Common myeloid progenitor, CD34-positive (primary cell): ENCODE measurements around the gene P3H2.

Source experiments
- CTCF ChIA-PET: fragments of 350-600 bp; sonication (Branson Sonifier 250); formaldehyde crosslinking; loops from one replicate; lab custom pipeline; 2021; ENCODE audit warnings: antibody characterized with exemption; lab: Charles Lee
- POLR2A ChIA-PET: fragments of 350-600 bp; sonication (Branson Sonifier 250); formaldehyde crosslinking; loops from one replicate; lab custom pipeline; 2021; ENCODE audit warnings: antibody characterized with exemption; lab: Charles Lee
- DNase-seq, 3 donors: peaks; one replicate each; pipeline versions ENCODE4 v3.0.0 to v3.0.0-alpha.2; 2013
- H3K27ac ChIP-seq, 2 experiments: 1 replicate in 1 of 2; 2 replicates in 1 of 2; pipeline ENCODE4 v1.7.0; 2013; ENCODE audit warnings: inconsistent platforms in 2 of 2, low read length in 2 of 2, mild to moderate bottlenecking in 2 of 2, low read depth in 1 of 2, moderate library complexity in 1 of 2; ENCODE audit not compliant: severe bottlenecking in 2 of 2, insufficient read depth in 1 of 2, poor library complexity in 1 of 2
- H3K27me3 ChIP-seq, 5 experiments: replicated peaks in 2 of 5; 1 replicate in 3 of 5; 2 replicates in 2 of 5; pipeline versions ENCODE4 v1.6.1 to v1.7.0; 2013; ENCODE audit warnings: low read length in 4 of 5, mild to moderate bottlenecking in 2 of 5, moderate library complexity in 2 of 5, inconsistent platforms in 1 of 5; ENCODE audit not compliant: insufficient read depth in 5 of 5, control insufficient read depth in 4 of 5
- H3K36me3 ChIP-seq, 4 experiments: 1 replicate in 2 of 4; 2 replicates in 2 of 4; pipeline versions ENCODE4 v1.6.1 to v1.7.0; 2013; ENCODE audit warnings: low read length in 3 of 4, control low read depth in 1 of 4, mild to moderate bottlenecking in 1 of 4; ENCODE audit not compliant: control insufficient read depth in 4 of 4, insufficient read depth in 4 of 4
- H3K4me1 ChIP-seq, 4 experiments: 1 replicate in 3 of 4; 2 replicates in 1 of 4; pipeline versions ENCODE4 v1.6.1 to v1.7.1; 2013; ENCODE audit warnings: low read length in 3 of 4, mild to moderate bottlenecking in 3 of 4, control low read depth in 1 of 4, inconsistent platforms in 1 of 4, moderate library complexity in 1 of 4; ENCODE audit not compliant: control insufficient read depth in 4 of 4, insufficient read depth in 4 of 4; ENCODE audit errors: control extremely low read depth in 1 of 4
- H3K4me3 ChIP-seq, 7 experiments: 1 replicate in 4 of 7; 2 replicates in 3 of 7; pipeline versions ENCODE4 v1.5.1 to v1.7.0; 2013; ENCODE audit warnings: mild to moderate bottlenecking in 7 of 7, low read length in 6 of 7, moderate library complexity in 6 of 7, inconsistent platforms in 2 of 7, low read depth in 2 of 7, control low read depth in 1 of 7; ENCODE audit not compliant: insufficient read depth in 4 of 7, control insufficient read depth in 1 of 7; ENCODE audit errors: extremely low read depth in 1 of 7
- H3K9me3 ChIP-seq, 5 experiments: 1 replicate in 4 of 5; 2 replicates in 1 of 5; pipeline versions ENCODE4 v1.6.1 to v1.7.1; 2013; ENCODE audit warnings: low read length in 4 of 5, mild to moderate bottlenecking in 2 of 5, inconsistent platforms in 1 of 5, low read depth in 1 of 5, moderate library complexity in 1 of 5; ENCODE audit not compliant: control insufficient read depth in 4 of 5, insufficient read depth in 2 of 5; ENCODE audit errors: control extremely low read depth in 1 of 5
- WGBS: methylation state at CpG from one replicate; pipeline ENCODE4 v1.1.5; 2013; ENCODE audit not compliant: insufficient coverage; 5-methylcytosine and 5-hydroxymethylcytosine counted together

Gene P3H2

GRCh38 chr3:189949580-189949979, 171.1 kb downstream of the P3H2 start:
- Histone ChIP-seq H3K27me3 (peaks cover 0 to 14% (median 6%) of the 10 kb centered on the region in 5 experiments), H3K4me3 (no peak overlapping the region), H3K36me3 (no peaks in the 10 kb centered on the region), H3K4me1 (no peaks in the 10 kb centered on the region), H3K9me3 (no peaks in the 10 kb centered on the region), H3K27ac (no peak overlapping the region)
- no peak for DNase-seq
- POLR2A ChIA-PET, result no interaction called here
- CTCF ChIA-PET, result interaction anchor here (1.3 to 7.2 kb wide), 4 partner anchors 8 to 680 kb away, joined by 7 to 114 read pairs (median 9); no protein-coding TSS in a partner anchor
- WGBS, result 95% methylated on average over 3 of the region's 4 CpGs

GRCh38 chr3:189948724-189949045, 172.0 kb downstream of the P3H2 start:
- no peak for DNase-seq
- Histone ChIP-seq H3K4me1 (no peaks in the 10 kb centered on the region), H3K9me3 (no peaks in the 10 kb centered on the region), H3K36me3 (no peaks in the 10 kb centered on the region), H3K4me3 (no peak overlapping the region), H3K27me3 (peaks cover 0 to 13% (median 6%) of the 10 kb centered on the region in 5 experiments), H3K27ac (no peak overlapping the region)
- CTCF ChIA-PET, result interaction anchor here (0.8 to 7.2 kb wide), 8 partner anchors 9 to 679 kb away, joined by 3 to 114 read pairs (median 7); no protein-coding TSS in a partner anchor
- POLR2A ChIA-PET, result no interaction called here

GRCh38 chr3:189947948-189948723, 172.6 kb downstream of the P3H2 start:
- 81% methylated on average over 3 of the region's 6 CpGs for WGBS
- ChIA-PET CTCF (interaction anchor here (0.8 to 7.2 kb wide), 8 partner anchors 9 to 679 kb away, joined by 3 to 114 read pairs (median 7); no protein-coding TSS in a partner anchor), POLR2A (no interaction called here)
- H3K27me3 ChIP-seq, result peaks cover 0 to 13% (median 6%) of the 10 kb centered on the region in 5 experiments
- H3K27ac ChIP-seq, result no peak overlapping the region
- H3K4me1 ChIP-seq, result no peaks in the 10 kb centered on the region
- H3K4me3 ChIP-seq, result no peak overlapping the region
- no peaks in the 10 kb centered on the region for H3K9me3 ChIP-seq
- DNase-seq, result peak; percentile 28 to 51 (median 42)
- H3K36me3 ChIP-seq, result no peaks in the 10 kb centered on the region

- H3K4me1 ChIP-seq, result no peaks in the 10 kb centered on the region
- 74% methylated on average over 2 of the region's 4 CpGs for WGBS
- DNase-seq, result no peak
- H3K9me3 ChIP-seq, result no peaks in the 10 kb centered on the region
- ChIA-PET CTCF (interaction anchor here (0.6 to 7.2 kb wide), 5 partner anchors 14 to 829 kb away, joined by 3 to 114 read pairs (median 9); no protein-coding TSS in a partner anchor), POLR2A (no interaction called here)
- no peak overlapping the region for H3K27ac ChIP-seq
- no peak overlapping the region for H3K4me3 ChIP-seq
- peaks cover 0 to 13% (median 6%) of the 10 kb centered on the region in 5 experiments for H3K27me3 ChIP-seq
- H3K36me3 ChIP-seq, result no peaks in the 10 kb centered on the region
Measured at GRCh38 chr3:189947068-189947467, 173.6 kb downstream of the P3H2 start.

- CTCF ChIA-PET, result interaction anchor here (0.6 to 7.2 kb wide), 2 partner anchors 677 to 830 kb away, joined by 3 to 114 read pairs; no protein-coding TSS in a partner anchor
- Histone ChIP-seq H3K27me3 (peaks cover 0 to 13% (median 3%) of the 10 kb centered on the region in 5 experiments), H3K36me3 (no peaks in the 10 kb centered on the region), H3K9me3 (no peaks in the 10 kb centered on the region), H3K27ac (no peak overlapping the region), H3K4me1 (no peaks in the 10 kb centered on the region), H3K4me3 (no peak overlapping the region)
- no peak for DNase-seq
- POLR2A ChIA-PET, result no interaction called here
- 96% methylated on average over 5 of the region's 6 CpGs for WGBS
Measured at GRCh38 chr3:189945935-189946709, 174.6 kb downstream of the P3H2 start.

- ChIA-PET CTCF (interaction anchor here (1.9 kb wide), 1 partner anchor 672 kb away, joined by 6 read pairs; no protein-coding TSS in a partner anchor), POLR2A (interaction anchor here (0.6 kb wide), 1 partner anchor 54 kb away, joined by 4 read pairs; no protein-coding TSS in a partner anchor)
- H3K36me3 ChIP-seq, result no peaks in the 10 kb centered on the region
- H3K4me1 ChIP-seq, result no peaks in the 10 kb centered on the region
- no peak for DNase-seq
- no peak overlapping the region for H3K4me3 ChIP-seq
- peaks cover 0 to 13% (median 3%) of the 10 kb centered on the region in 5 experiments for H3K27me3 ChIP-seq
- H3K9me3 ChIP-seq, result no peaks in the 10 kb centered on the region
- H3K27ac ChIP-seq, result no peak overlapping the region
- 96% methylated on average over 14 of the region's 14 CpGs for WGBS
Measured at GRCh38 chr3:189944285-189945145, 176.2 kb downstream of the P3H2 start.
